Activated CD4-positive, alpha-beta T cell treated with anti-CD3 and anti-CD28 coated beads, Interleukin-2, Interleukin-4, amounts not matched to agents 100 ng/mL and 50 ng/mL, durations not matched to agents 16 hours and 8 hours (primary cell): ENCODE data around the gene PCF11.
"Not testable (repeated sequence)": the region's sequence is repeated elsewhere in the genome, so short reads cannot be mapped to it uniquely, and the experiment has no call there.

Experiments used
- DNase-seq: peaks from one replicate; pipeline ENCODE4 v3.0.0-alpha.2; 2020; ENCODE audit warnings: low spot score

Gene PCF11

GRCh38 chr11:83156996-83157593 lies at the start of gene PCF11:
PCF11 (plus strand) TSS chr11:83157131; CDS start chr11:83157440, 309 bp downstream.
- DNase-seq: no peak

DNA sequence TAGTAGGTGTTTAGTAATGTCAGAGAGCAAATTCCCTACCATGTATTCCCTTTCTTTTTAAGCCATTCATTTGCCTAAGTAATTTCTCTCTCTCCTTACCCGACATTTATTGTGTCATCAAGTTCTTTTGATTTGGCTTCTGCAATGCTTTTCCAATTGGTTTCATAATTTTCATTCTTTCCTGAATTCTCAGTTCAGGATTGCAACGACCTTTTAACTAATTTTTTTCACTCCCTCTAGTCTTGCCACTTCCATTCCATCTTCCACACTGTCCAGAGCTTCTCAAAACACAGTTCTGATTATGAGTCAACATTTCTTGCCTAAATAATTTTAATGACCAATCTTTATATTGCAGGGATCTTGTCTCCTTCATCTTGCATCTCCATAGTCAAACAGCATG lies 44.0 kb upstream of the PCF11 start:
- no peak for DNase-seq

- DNase-seq: no peak
These were observed 41.9 kb upstream of the PCF11 start for GRCh38 chr11:83115026-83115425.

- no peak for DNase-seq
These were observed 41.4 kb upstream of the PCF11 start for GRCh38 chr11:83115551-83115950.

DNA sequence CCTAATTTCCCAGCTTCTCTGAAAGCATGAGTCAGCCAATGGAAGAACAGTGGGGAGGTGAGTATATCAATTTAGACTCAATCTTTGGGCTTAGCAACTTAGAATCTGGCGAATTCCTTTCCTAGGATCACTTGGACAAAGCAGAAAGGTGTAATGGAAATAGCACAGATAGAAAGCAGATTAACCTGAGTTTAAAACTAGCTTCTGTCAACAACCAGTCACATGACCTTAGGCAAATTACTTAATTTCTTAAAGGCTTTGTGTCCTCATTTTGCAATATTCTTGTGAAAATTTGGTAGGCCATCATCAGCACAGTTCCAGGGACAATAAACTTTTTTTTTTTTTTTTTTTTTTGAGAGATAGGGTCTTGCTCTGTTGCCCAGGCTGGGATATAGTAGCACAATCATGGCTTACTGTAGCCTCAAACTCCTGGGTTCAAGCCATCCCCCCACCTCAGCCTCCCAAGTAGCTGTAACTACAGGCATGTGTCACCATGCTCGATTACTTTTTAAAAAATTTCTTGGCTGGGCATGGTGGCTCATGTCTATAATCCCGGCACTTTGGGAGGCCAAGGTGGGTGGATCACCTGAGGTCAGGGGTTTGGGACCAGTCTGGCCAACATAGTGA lies 40.8 kb upstream of the PCF11 start:
- no peak for DNase-seq

- no peak for DNase-seq
These were observed 38.1 kb upstream of the PCF11 start for GRCh38 chr11:83118814-83119213.

DNA sequence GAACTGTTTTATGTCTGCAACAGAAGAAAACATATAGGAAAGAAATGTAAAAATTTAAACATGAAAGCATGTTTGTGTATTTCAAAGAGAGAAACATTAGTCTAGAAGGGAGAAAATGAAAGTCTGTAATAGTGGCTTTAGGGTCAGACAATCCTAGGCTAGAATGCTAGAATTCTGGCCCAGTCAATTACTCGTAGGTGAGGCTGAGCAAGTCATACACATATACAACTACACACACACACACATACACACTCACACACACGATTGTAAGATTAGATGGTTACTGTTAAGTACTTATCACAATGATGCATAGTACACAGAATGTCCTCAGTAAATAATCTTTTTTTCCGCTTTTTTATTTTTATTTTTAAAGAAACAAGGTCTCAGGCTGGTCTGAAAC lies 37.7 kb upstream of the PCF11 start:
- DNase-seq: no peak

- DNase-seq: no peak
These were observed 36.6 kb upstream of the PCF11 start for GRCh38 chr11:83120327-83120726.

DNA sequence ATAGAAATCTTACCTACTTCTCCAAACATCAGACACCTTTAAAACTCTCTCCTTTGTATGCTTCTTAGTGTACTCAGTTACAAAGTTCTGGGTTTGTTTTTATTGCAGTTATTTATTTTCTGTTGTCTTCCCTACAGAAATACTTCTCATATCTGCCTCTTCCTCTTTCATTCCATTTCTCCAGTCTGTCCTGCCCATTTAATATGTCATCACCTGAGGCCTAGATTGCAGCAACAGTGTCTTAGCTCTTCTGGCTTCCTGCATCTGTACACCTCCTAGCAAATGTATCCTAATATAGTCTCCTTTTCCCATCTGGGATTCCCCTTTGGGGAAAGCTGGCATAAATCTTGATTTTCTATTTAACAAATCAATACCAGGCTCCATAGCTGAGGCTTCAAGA lies 34.9 kb upstream of the PCF11 start:
- DNase-seq: no peak

DNA sequence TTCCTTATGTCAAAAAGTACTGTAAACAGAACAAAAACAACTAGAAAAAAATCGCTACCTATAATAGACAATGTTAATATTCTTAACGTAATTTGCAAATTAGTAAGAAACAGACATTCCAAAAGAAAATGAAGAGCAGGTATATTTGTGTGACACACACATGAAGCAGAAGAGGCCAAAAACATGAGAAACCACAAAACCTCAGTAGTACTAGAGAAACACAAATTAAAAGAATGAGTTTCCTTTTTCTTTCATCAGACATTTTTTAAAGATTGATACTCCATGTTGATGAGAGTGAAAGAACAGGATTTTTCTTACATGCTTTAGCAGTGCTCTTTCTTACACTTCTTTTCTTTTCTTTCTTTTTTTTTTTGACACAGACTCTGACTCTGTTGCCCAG lies 34.2 kb upstream of the PCF11 start:
- no peak for DNase-seq

DNA sequence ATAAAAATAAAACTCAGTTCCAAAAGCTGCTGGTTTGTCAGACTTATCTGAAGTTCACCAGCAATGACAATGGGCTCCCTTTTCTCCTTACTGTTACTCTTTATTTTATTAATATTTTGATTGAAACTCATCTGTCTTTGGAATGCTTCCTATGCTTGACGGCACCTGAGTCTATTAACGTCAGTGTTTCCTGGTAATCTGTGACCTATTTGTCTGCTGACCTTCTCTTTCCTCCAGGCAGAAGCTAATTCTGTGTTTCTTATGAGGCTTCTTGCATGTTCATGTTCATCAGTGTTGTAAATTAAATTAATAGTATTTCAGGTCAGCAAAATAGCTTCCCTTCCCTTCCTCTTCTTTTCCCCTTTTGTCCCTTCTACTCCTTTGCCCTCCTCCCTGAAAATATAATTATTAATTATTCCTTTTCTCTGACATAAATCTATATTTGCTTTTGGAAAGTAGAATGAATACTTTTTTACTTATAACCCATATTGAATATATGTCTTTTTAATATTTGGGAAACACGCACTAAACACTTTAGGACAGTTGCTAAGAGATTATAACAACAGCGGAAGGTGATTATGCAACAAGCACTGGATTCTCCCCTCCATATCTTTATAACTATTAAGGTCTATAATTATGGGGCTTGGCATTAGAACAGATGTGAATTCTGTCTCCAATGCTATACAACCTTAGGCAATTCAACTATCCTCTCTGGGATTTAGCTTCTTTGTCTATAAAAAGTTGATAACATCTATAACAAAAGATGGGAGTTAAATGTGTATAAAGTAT lies 32.1 kb upstream of the PCF11 start:
- no peak for DNase-seq

DNA sequence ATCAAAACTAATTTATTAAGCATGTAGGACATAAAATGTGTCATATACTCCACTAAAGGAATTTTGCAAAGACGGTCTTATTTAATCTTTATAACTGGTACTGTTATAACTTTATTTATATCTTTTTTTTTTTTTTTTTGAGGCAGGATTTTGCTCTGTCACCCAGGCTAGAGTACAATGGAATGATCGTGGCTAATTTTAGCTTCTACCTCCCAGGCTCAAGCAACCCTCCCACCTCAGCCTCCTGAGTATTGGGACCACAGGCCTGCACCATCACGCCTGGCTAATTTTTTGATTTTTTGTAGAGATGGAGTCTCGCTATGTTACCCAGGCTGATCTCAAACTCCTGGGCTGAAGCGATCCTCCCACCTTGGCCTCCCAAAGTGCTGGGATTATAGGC lies 31.4 kb upstream of the PCF11 start:
- no peak for DNase-seq

GRCh38 chr11:83127310-83127637 lies 29.7 kb upstream of the PCF11 start:
- DNase-seq: no peak

DNA sequence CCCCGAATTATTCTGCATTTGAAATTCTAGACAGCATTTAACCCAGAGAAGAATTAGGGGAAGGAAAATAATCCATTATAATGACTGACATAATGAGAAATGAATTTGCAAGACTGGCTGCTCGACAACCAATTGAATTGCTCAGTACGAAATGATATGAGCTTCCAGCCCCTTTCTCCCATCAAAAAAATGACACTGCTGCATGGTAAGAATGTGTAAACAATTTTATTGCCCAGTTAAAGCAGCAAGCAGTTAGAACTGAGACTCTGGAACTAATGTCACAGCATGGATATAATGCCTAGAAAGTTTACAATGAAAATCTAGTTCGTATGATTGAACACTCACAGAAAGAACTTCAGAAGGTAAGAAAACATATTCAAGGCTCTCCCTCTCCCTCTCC lies 24.7 kb upstream of the PCF11 start:
- DNase-seq: no peak

DNA sequence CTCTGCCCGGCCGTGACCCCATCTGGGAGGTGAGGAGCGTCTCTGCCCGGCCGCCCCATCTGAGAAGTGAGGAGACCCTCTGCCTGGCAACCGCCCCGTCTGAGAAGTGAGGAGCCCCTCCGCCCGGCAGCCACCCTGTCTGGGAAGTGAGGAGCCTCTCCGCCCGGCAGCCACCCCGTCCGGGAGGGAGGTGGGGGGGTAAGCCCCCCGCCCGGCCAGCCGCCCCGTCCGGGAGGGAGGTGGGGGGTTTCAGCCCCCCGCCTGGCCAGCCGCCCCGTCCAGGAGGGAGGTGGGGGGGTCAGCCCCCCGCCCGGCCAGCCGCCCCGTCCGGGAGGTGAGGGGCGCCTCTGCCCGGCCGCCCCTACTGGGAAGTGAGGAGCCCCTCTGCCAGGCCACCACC lies 23.7 kb upstream of the PCF11 start:
- not testable (repeated sequence) for DNase-seq

DNA sequence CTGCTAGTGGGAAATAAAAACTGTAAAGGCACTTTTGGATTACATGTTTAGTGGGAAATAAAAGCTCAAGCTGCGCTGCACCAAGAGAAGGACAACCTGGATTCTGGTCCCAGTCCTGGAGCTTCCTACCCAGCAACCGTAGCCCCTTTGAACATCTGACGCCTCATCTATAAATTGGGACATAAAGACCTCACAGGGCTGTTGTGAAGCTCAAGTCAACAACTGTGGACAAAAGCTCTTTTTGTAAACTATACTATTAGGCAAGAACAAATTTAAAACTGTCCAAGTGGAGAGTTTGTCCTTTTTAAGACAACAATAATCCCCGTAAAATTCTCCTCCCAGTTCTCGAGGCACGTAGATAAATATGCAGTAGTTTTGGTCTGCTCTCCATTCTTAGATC lies 17.6 kb upstream of the PCF11 start:
- no peak for DNase-seq

GRCh38 chr11:83140691-83141455 lies 16.1 kb upstream of the PCF11 start:
- DNase-seq: no peak

GRCh38 chr11:83147895-83148294 lies 9.0 kb upstream of the PCF11 start:
- no peak for DNase-seq

GRCh38 chr11:83150450-83150849 lies 6.5 kb upstream of the PCF11 start:
- DNase-seq: no peak

DNA sequence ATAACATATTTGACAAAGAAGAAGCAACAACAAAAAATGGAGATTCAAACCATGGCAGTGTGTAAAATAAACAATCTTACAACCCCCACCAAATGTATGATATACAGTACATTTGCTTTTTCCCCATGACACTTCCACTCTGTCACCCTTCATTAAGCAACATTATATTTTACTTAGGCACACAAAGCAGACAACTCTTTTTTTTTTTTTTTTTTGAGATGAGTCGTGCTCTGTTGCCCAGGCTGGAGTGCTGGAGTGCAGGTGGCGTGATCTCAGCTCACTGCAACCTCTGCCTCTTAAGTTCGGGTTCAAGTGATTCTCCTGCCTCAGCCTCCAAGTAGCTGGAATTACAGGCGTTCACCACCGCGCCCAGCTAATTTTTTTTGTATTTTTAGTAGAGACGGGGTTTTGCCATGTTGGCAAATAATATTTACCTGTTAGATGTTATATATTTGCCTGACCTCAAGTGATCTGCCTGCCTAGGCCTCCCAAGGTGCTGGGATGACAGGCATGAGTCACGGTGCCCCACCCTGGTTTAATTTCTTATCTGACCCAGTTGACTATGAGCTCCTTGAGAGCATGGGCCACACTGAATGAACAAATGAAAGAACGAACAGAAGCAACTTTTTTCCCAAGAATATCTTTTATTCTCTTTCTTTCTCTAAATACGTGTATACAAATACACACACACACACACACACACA lies 5.5 kb upstream of the PCF11 start:
- no peak for DNase-seq

GRCh38 chr11:83152264-83152663 lies 4.7 kb upstream of the PCF11 start:
- no peak for DNase-seq

GRCh38 chr11:83153764-83154163 lies 3.2 kb upstream of the PCF11 start:
- DNase-seq: no peak
